HUES48 (cell line): ENCODE results near the gene METTL21C.

ENCODE experiments used
- H3K27ac ChIP-seq: one replicate; pipeline ENCODE4 v1.7.0; 2013; ENCODE audit warnings: low read depth, low read length, inconsistent platforms
- H3K27me3 ChIP-seq: 2 replicates; pipeline ENCODE4 v1.6.1; 2013; ENCODE audit warnings: mild to moderate bottlenecking, low read length; ENCODE audit not compliant: control insufficient read depth, insufficient read depth
- H3K36me3 ChIP-seq: 2 replicates; pipeline ENCODE4 v1.6.1; 2013; ENCODE audit warnings: low read length; ENCODE audit not compliant: control insufficient read depth, insufficient read depth
- H3K4me1 ChIP-seq: 2 replicates; pipeline ENCODE4 v1.6.1; 2013; ENCODE audit warnings: mild to moderate bottlenecking, low read length; ENCODE audit not compliant: control insufficient read depth, insufficient read depth
- H3K4me3 ChIP-seq: 2 replicates; pipeline ENCODE4 v1.5.1; 2013; ENCODE audit warnings: mild to moderate bottlenecking, low read depth, low read length
- H3K9ac ChIP-seq: 2 replicates; pipeline ENCODE4 v1.6.1; 2013; ENCODE audit warnings: mild to moderate bottlenecking, low read depth, low read length, moderate library complexity
- H3K9me3 ChIP-seq: 2 replicates; pipeline ENCODE4 v1.6.1; 2013; ENCODE audit warnings: low read length; ENCODE audit not compliant: control insufficient read depth, insufficient read depth

The METTL21C gene

DNA sequence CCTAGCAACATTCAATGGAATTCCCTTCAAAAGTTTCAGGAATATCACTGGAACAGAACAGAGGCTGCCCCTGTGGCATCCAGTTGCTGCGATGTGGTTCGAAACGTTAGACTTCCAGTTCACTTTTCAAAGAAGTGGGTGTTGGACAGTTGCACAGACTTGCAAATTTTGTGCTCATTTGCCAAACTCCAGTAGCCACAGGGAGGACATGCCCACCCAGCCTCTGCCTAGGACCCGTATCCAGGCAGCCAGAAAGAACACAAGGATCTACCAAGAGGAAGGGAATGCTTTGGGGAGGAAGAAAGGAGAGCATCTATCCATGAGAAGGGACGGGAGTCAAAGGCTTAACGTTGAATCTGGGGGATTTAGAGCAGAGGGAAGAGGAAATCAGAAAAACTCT lies at the start of gene METTL21C:
TSS of gene METTL21C (minus strand) at position 108 of the 400 bp plus-strand sequence. CDS start 546 bp downstream, outside the sequence.
- Histone ChIP-seq H3K9ac (no peak within 1 kb of the TSS), H3K27me3 (no peaks in the 10 kb centered on the region), H3K9me3 (no peaks in the 10 kb centered on the region), H3K27ac (no peak within 1 kb of the TSS), H3K4me1 (peaks cover 16% of the 10 kb centered on the region), H3K4me3 (no peak within 1 kb of the TSS), H3K36me3 (no peaks in the 10 kb centered on the region)

DNA sequence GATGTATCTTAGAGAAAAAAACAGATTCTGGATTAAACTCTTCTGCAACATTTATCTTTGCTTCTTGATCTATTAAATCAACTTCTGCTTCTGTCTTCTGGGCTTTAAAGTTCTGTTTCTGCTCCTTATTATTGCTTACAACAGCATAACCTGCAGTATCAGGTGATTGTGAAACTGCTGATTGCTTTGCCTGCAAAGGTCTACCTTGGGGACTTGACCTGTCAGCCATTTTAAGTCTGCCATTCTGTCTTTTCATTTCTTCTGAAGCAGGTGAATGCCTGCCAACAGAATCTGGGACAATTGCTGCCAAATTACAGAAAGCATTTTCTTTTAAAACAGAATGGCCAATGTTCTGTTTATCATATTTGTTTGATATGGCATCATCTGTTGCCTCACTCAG lies 47.7 kb upstream of the METTL21C start:
- H3K4me1 ChIP-seq, result no peaks in the 10 kb centered on the region
- no peak overlapping the region for H3K27ac ChIP-seq
- no peak overlapping the region for H3K4me3 ChIP-seq
- H3K9ac ChIP-seq, result no peak overlapping the region
- H3K36me3 ChIP-seq, result no peaks in the 10 kb centered on the region
- H3K27me3 ChIP-seq, result no peaks in the 10 kb centered on the region
- H3K9me3 ChIP-seq, result 0 out of 2 replicates have a peak, but pooled peaks cover 3% of the 10 kb centered on the region

DNA sequence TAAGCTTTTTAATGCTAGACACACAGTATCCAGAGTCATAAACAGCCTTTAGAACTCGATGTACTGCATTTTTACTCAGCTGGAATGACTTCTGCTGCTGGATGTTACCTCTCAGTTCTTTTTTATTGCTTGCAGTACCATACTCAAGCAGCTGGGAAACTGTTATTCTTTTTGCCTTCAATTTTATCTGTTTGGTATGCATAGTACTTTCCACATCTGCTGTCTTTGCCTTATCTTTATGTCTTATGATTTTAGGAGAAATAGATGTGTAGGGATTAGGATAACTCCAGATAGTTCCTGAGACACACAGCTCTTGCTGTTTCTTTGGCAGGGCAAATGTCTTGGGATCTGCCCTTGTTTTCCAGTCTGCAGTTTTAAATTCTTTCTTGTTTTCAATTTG lies 47.3 kb upstream of the METTL21C start:
- H3K36me3 ChIP-seq, result no peaks in the 10 kb centered on the region
- H3K4me1 ChIP-seq, result no peaks in the 10 kb centered on the region
- no peak overlapping the region for H3K9ac ChIP-seq
- no peak overlapping the region for H3K27ac ChIP-seq
- no peaks in the 10 kb centered on the region for H3K27me3 ChIP-seq
- H3K9me3 ChIP-seq, result 0 out of 2 replicates have a peak, but pooled peaks cover 3% of the 10 kb centered on the region
- no peak overlapping the region for H3K4me3 ChIP-seq

DNA sequence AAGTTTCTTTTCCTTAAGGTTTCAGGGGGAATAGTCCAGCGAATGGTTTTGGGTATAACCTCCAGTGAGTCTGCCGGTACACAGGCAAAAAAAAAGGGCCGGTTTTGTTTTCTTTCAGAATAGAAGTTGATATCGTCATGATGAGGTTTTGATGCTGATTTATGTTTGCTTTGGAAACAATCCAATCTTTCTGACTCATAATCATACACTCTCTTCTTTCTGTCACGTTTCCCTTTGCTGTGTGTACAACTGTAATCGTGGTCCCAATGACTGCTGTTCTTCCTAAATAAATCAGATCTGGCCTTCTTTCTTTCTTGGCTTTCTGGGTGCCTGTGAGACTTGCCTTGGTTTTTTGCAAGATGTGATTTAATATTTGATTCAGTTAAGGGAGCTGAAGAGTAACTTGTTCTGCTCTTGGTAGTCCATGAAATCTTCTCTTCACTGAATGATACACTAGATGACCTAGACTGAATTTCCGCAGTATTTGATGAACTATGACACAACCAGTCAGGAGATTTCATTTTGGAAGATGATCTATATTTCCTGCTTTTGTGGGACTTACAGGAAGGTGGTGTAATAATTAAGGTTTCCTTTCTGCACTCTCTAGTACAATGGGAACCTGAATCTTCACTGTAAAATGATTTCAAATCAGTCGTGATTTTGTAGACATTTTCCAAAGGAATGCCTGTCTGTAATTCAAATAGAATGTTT lies 34.9 kb upstream of the METTL21C start:
- H3K36me3 ChIP-seq, result no peaks in the 10 kb centered on the region
- no peaks in the 10 kb centered on the region for H3K9me3 ChIP-seq
- H3K4me1 ChIP-seq, result no peaks in the 10 kb centered on the region
- H3K27ac ChIP-seq, result no peak overlapping the region
- no peak overlapping the region for H3K9ac ChIP-seq
- no peaks in the 10 kb centered on the region for H3K27me3 ChIP-seq
- H3K4me3 ChIP-seq, result no peak overlapping the region

DNA sequence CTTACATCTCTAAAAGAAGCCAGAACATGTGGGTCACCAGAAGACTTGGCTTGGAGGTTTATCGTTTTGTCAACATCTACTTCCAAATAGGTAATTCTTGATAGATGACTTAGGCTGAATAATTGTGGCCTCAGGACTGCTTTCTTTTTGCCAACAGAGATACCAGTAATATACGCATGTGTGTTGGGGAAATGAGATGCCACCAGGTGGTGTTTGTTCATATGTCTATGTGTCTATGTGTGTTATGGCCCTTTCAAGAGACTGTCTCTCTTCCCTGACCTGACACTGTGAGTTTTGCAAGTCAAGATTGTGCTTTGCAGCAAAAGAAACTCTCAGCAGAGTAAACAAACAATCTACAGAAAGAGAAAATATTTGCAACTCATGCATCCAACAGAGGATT lies 31.6 kb upstream of the METTL21C start:
- Histone ChIP-seq H3K27ac (no peak overlapping the region), H3K27me3 (no peaks in the 10 kb centered on the region), H3K4me1 (no peaks in the 10 kb centered on the region), H3K36me3 (no peaks in the 10 kb centered on the region), H3K4me3 (no peak overlapping the region), H3K9ac (no peak overlapping the region), H3K9me3 (no peaks in the 10 kb centered on the region)

DNA sequence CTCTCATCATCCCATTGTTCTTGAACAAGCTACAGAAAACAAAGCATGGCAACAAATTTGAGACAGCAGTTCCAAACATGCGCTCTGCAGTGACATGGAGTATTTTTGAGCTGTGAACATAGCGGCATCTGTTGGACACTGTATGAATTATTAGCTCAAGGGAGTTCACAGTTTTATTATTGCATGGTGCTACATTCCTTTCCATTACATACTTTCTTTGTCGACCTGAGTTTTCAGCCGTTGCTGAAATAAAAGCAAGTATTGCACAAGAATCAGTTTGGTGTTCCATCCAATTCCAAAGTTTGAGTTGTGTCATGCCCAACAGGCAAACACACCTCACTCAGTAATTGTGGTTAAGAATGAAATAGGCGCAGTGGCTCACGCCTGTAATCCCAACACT lies 30.1 kb upstream of the METTL21C start:
- no peaks in the 10 kb centered on the region for H3K9me3 ChIP-seq
- no peak overlapping the region for H3K9ac ChIP-seq
- H3K4me3 ChIP-seq, result no peak overlapping the region
- no peaks in the 10 kb centered on the region for H3K27me3 ChIP-seq
- no peak overlapping the region for H3K27ac ChIP-seq
- H3K4me1 ChIP-seq, result no peaks in the 10 kb centered on the region
- H3K36me3 ChIP-seq, result no peaks in the 10 kb centered on the region

DNA sequence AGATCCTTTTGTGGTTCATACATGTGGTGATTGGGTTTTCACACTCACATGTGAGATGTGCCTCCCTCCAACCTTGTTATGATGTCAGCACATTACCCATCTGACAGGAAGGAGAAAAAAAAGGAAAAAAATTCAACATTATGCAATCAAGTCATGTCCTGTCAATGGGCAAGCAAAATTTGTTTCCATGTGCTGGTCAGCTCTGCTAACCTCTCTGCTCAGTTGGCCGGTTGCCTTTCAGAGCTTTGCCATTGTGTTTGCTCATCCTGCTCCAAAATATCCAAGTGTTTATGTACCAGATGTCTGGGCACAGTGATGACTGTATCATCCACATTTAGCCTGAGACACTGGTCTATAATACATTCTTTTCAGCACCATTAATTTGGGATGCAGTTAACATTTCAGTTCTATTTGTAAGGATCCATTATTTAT lies 27.0 kb upstream of the METTL21C start:
- no peaks in the 10 kb centered on the region for H3K36me3 ChIP-seq
- H3K4me3 ChIP-seq, result no peak overlapping the region
- no peaks in the 10 kb centered on the region for H3K27me3 ChIP-seq

DNA sequence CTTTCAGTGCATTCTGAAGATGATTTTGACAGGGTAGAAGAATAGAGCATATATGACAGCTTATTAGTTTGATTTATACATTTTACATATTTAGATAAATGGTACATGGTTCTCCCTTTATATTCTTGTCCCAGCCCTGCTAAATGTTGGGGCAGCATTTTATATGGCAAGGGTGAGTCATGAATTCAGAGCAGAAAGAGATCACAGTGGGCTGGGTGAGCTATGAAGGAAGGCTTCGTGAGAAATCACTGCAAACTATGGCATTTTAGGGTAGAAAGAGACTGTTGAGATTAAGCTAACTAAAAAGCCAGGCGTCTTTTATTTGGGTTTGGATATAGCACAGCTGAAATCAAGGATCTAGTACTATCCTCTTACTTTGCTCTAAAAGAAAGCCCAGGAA lies 23.9 kb upstream of the METTL21C start:
- H3K27me3 ChIP-seq, result no peaks in the 10 kb centered on the region
- H3K9me3 ChIP-seq, result no peaks in the 10 kb centered on the region
- H3K9ac ChIP-seq, result no peak overlapping the region
- H3K27ac ChIP-seq, result no peak overlapping the region
- no peak overlapping the region for H3K4me3 ChIP-seq
- no peaks in the 10 kb centered on the region for H3K36me3 ChIP-seq
- H3K4me1 ChIP-seq, result no peaks in the 10 kb centered on the region

More for the DNA sequence above, 27.0 kb upstream of the METTL21C start:
- no peaks in the 10 kb centered on the region for H3K9me3 ChIP-seq
- H3K27ac ChIP-seq, result no peak overlapping the region
- H3K9ac ChIP-seq, result no peak overlapping the region
- H3K4me1 ChIP-seq, result no peaks in the 10 kb centered on the region

DNA sequence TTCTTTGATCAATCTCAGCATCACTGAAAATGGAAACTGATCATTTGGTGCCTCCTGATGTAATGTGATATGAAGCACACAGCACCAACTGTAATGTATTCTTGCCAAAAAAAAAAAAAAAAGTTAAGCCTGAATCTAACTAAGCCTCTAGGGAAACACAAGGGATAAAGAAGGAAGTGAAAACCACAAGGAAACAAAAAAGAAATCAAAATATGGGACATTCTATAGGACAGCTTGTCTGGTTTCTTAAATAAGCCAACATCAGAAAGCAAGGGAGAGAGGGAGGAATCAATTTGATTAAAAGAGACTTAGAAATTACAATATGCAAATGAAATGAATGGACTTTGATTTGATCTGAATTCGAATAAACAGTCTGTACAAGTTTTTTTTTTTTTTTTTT lies 20.6 kb upstream of the METTL21C start:
- H3K9ac ChIP-seq, result no peak overlapping the region
- no peaks in the 10 kb centered on the region for H3K4me1 ChIP-seq
- H3K36me3 ChIP-seq, result no peaks in the 10 kb centered on the region
- H3K27me3 ChIP-seq, result no peaks in the 10 kb centered on the region
- H3K4me3 ChIP-seq, result no peak overlapping the region
- H3K9me3 ChIP-seq, result no peaks in the 10 kb centered on the region
- no peak overlapping the region for H3K27ac ChIP-seq

DNA sequence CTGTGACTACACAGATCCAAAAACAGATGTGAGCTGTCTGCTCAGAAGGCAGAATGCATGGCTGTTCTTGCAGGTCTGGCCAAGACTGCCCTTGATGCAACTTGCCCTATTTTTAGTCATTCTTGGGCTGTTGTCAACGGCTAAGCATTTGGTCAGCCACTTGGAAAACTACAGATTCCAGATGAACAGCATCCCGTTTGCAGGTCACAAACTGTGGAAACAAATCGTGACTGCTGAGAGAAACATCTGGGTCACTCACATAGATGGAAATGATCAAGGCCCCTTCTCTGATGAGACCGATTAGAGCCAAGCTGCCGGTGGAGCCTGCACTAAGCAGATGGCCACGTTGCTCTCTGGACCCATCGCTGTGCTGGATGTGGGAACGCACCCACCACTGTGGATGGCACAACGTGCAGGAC lies 15.4 kb upstream of the METTL21C start:
- H3K27ac ChIP-seq, result no peak overlapping the region
- H3K4me1 ChIP-seq, result no peaks in the 10 kb centered on the region

DNA sequence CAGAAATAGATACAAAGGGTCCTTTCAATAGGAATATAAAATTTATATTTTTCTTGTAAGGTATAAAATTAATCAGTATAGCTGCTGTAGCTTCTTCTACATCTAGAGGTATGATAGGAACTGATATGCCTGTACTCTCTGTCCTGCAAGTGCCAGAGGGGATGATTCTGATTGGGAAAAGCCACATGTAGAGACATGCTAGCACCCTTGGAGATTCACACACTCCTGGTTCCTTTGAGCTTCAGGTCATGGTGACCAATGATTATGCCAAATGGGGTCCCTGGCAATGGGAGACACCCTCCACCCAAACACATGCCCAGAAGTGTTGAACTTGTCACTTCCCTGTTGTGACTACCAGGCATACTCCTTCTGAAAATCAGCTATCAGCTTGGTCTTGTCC lies 14.7 kb upstream of the METTL21C start:
- H3K36me3 ChIP-seq, result no peaks in the 10 kb centered on the region
- no peaks in the 10 kb centered on the region for H3K4me1 ChIP-seq
- no peaks in the 10 kb centered on the region for H3K9me3 ChIP-seq
- no peak overlapping the region for H3K4me3 ChIP-seq
- no peak overlapping the region for H3K9ac ChIP-seq
- no peaks in the 10 kb centered on the region for H3K27me3 ChIP-seq
- H3K27ac ChIP-seq, result no peak overlapping the region

More for the DNA sequence above, 15.4 kb upstream of the METTL21C start:
- no peaks in the 10 kb centered on the region for H3K27me3 ChIP-seq
- H3K9ac ChIP-seq, result no peak overlapping the region
- H3K36me3 ChIP-seq, result no peaks in the 10 kb centered on the region
- no peak overlapping the region for H3K4me3 ChIP-seq
- H3K9me3 ChIP-seq, result no peaks in the 10 kb centered on the region
